Measurements from ENCODE around the gene CTNNBIP1. TPM values are rescaled to one million over a fixed set of nuclear protein-coding genes. Genes with fewer than 3 reads are reported as not detected.

Gene CTNNBIP1
- total RNA-seq, 1 donor from 2014 or later = 75.5 TPM

DNA sequence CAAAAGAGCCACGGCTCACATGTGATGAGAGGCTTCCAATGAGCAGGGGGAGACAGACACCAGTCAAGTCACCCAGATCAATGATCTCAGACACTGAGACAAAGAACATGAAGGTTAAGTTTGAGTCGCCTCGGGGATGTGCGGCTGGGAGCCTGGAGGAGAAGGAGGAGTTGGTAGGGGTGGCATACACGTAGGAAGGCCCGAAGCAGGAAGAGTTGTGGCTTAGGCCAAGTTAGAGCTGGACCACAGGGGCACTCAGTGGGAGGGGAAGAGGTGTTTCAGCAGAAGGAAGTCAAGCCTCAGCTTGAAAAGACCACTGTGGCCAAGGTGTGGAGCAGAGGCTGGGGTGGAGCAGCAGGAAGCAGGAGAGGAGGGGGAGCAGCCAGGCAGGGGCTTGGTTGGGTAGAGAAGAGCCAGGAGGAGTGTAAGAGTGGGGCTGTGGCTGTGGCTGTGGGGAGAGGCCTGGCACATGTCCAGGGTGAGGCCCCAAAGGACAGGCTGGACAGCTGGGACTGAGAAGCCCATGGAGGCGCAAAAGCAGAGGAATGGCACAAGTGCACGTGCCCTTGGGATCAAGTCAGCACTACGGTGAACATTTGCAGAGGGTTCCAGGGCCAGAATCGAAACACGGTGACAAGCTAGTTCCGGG is 27.6 kb downstream of the CTNNBIP1 start:
- no peak for TF ChIP-seq CTCF (conservative IDR thresholded peaks at IDR 0.05)
- H3K27ac Mint-ChIP-seq (ENCODE audit: unreplicated experiment) = peak overlapping the region; percentile 89
- H3K9me3 Mint-ChIP-seq = no peaks in the 10 kb centered on the region
- no peaks in the 10 kb centered on the region for H3K36me3 Mint-ChIP-seq (ENCODE audit: low read depth)
- H3K27me3 Mint-ChIP-seq (ENCODE audit: low read depth) = no peaks in the 10 kb centered on the region
- no peak overlapping the region for H3K4me3 Mint-ChIP-seq
- no peak for DNase-seq (ENCODE audit: low read depth, low spot score)
- H3K4me1 Mint-ChIP-seq = peaks cover 8% of the 10 kb centered on the region

DNA sequence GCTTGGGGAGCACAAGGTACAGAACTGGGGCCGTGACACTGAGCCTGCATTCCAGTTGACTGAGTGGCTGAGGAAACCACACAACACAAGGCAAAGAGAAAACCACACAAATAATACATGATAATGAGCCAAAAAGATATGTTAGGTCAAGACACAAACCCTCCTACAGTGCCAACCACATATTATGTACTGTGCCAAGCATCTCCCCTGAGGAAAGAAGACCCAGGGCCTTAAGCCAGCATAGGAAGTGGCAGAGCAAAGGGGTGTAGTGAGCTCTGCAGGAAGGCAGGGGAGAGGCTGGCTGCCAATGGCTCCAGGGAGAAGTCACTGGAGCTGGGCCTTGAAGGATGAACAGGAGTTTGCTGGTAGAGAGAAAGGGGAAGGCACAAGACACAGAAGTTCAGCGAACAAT is 28.2 kb downstream of the CTNNBIP1 start:
- H3K27me3 Mint-ChIP-seq (ENCODE audit: low read depth) = no peaks in the 10 kb centered on the region
- H3K27ac Mint-ChIP-seq (ENCODE audit: unreplicated experiment) = peak overlapping the region; percentile 89
- DNase-seq (ENCODE audit: low read depth, low spot score) = no peak
- H3K36me3 Mint-ChIP-seq (ENCODE audit: low read depth) = no peaks in the 10 kb centered on the region
- H3K4me1 Mint-ChIP-seq = peaks cover 8% of the 10 kb centered on the region
- no peak for TF ChIP-seq CTCF (conservative IDR thresholded peaks at IDR 0.05)
- H3K4me3 Mint-ChIP-seq = no peak overlapping the region
- H3K9me3 Mint-ChIP-seq = no peaks in the 10 kb centered on the region

DNA sequence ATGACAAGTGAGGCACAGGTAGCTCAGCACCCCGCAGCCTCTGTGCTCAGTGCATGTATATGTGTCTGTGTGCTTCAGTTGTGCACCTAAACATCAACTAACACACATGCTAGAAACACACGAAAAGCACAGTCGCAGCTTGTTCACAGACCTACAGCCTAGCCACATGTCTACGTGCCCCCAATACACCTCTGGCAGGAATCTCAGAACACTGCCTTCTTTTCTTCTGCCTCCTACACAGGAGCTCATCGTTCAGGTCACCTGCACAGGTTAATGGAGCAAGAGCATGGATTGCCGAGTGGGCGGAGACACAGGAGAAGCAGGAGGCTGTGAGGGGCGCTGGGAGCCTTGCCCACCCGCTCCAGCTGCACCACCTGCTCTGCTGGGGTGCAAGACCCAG is 31.7 kb downstream of the CTNNBIP1 start:
- H3K27me3 Mint-ChIP-seq (ENCODE audit: low read depth) = no peaks in the 10 kb centered on the region
- H3K9me3 Mint-ChIP-seq = no peaks in the 10 kb centered on the region
- no peak overlapping the region for H3K4me3 Mint-ChIP-seq
- peaks cover 11% of the 10 kb centered on the region for H3K4me1 Mint-ChIP-seq
- TF ChIP-seq CTCF (conservative IDR thresholded peaks at IDR 0.05) = no peak
- H3K27ac Mint-ChIP-seq (ENCODE audit: unreplicated experiment) = no peak overlapping the region
- no peak for DNase-seq (ENCODE audit: low read depth, low spot score)
- no peaks in the 10 kb centered on the region for H3K36me3 Mint-ChIP-seq (ENCODE audit: low read depth)

GRCh38 chr1:9877962-9878361 is 32.1 kb downstream of the CTNNBIP1 start:
- no peaks in the 10 kb centered on the region for H3K36me3 Mint-ChIP-seq (ENCODE audit: low read depth)
- H3K27me3 Mint-ChIP-seq (ENCODE audit: low read depth) = no peaks in the 10 kb centered on the region
- no peak for TF ChIP-seq CTCF (conservative IDR thresholded peaks at IDR 0.05)
- no peaks in the 10 kb centered on the region for H3K9me3 Mint-ChIP-seq
- no peak overlapping the region for H3K27ac Mint-ChIP-seq (ENCODE audit: unreplicated experiment)
- DNase-seq (ENCODE audit: low read depth, low spot score) = no peak
- no peak overlapping the region for H3K4me3 Mint-ChIP-seq
- peaks cover 11% of the 10 kb centered on the region for H3K4me1 Mint-ChIP-seq

DNA sequence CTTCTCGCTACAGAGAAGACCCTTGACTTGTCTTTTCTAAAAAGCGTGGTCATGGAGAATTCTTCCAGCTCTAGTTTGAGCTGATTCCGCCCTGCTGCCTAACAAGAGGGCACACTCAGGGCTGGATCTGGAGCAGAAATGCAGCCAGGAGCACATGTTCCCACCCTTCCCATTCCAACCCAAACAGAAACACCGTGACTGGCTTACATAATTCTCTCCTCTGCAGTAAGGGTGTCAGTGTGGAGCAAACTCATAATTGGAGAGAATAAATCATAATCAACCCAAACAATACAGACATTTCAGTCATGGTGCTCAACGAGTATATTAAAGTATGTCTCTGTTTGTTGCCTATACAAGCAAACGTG is 34.5 kb downstream of the CTNNBIP1 start:
- DNase-seq (ENCODE audit: low read depth, low spot score) = no peak
- Mint-ChIP-seq H3K36me3 (ENCODE audit: low read depth) (no peaks in the 10 kb centered on the region), H3K9me3 (no peaks in the 10 kb centered on the region), H3K4me1 (peaks cover 14% of the 10 kb centered on the region), H3K27ac (ENCODE audit: unreplicated experiment) (no peak overlapping the region), H3K27me3 (ENCODE audit: low read depth) (no peaks in the 10 kb centered on the region), H3K4me3 (no peak overlapping the region)
- no peak for TF ChIP-seq CTCF (conservative IDR thresholded peaks at IDR 0.05)

Measured in neural crest cell (in vitro differentiated cells).